Skin of body (tissue), 2 donors: ENCODE results near the gene ANKS3. TPM values are rescaled to one million over a fixed set of nuclear protein-coding genes. Genes with fewer than 3 reads are reported as not detected.

Experiments
- DNase-seq: peaks from one replicate; lab custom pipeline; 2025; lab: John Stamatoyannopoulos, UW
- total RNA-seq: library from RNA; depleted of rRNA; stranded (reverse); fragments of >200 nt; gene quantifications from one replicate; pipeline ENCODE4 v1.2.3, GENCODE V29; 2014

Gene ANKS3
- total RNA-seq, 1 donor from 2014 or later: 16.9 TPM

GRCh38 chr16:4696172-4696904, 37.7 kb downstream of the ANKS3 start:
- no peak for DNase-seq

- DNase-seq: no peak
Measured at GRCh38 chr16:4695473-4696171, 38.4 kb downstream of the ANKS3 start.

- DNase-seq: no peak
Measured at GRCh38 chr16:4694642-4695451, 39.2 kb downstream of the ANKS3 start.

DNA sequence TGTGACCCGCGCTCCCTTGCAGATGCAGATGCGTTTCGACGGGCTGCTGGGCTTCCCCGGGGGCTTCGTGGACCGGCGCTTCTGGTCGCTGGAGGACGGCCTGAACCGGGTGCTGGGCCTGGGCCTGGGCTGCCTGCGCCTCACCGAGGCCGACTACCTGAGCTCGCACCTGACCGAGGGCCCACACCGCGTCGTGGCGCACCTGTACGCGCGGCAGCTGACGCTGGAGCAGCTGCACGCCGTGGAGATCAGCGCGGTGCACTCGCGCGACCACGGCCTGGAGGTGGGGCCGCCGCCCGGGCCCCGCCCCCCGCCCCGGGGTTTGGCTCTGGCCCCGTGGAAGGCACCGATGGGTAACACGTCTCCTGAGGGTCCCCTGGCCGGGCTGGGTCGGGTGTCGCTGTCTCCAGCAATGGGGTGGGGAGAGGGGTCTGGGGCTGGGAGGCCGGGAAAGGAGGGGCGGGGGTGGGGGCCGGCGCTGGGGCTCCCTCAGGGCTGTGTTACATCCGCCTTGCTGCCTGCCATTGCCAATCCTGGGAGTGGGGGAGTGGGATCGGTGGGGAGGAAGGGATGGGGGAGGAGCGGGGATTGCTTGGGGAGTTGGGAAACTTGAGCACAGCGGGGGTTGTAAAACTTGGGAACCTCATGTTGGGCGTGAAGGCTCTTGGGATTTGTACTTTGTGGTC, 40.0 kb downstream of the ANKS3 start:
- peak; percentile 36 for DNase-seq

- DNase-seq: peak; percentile 92
Measured at GRCh38 chr16:4693296-4693955, 40.6 kb downstream of the ANKS3 start, which contains the start of gene NUDT16L1. NUDT16L1 (plus strand) TSS chr16:4693562; CDS start chr16:4693727, 165 bp downstream.

DNA sequence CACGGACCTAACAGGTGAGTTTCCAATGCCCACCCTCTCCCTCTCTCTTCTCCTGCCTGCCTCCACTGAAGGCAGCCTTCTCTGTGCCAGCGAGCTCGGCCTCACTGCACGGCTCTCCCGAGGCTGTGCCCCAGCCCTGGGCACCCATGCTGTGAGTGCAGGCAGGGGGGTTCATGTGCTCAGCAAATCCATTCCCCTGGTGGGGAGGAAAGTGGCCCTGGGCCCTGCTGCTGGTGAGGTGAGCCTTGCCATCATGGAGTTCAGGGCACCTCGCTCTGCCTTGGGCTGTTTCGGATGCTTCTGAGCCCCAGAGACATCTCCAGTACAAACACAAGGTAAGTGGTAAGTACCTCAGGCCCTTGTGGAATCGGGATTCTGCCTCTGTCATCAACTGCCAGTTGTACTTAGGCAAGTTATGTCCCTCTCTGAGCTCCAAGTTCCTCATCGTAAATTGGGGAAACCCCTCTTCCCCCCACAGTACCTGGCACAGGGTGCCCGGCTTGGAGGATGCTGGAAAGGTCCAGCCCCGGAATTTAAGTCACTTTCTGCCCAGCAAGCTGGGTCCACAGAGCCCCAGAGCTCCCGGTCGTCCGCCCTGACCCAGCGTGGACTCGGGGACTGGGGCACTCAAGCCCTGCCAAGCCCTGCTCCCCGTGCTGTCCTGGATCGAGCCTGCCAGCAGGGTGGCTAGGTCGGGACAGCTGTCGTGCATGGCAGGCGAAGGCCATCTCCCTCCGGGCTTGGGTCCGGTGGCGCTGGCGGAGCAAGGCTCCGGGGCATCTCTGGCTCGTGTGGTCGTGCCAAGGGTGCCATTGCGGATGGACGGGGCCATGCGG, 41.4 kb downstream of the ANKS3 start:
- DNase-seq: no peak

- no peak for DNase-seq
Measured at GRCh38 chr16:4691666-4692412, 42.2 kb downstream of the ANKS3 start.

DNA sequence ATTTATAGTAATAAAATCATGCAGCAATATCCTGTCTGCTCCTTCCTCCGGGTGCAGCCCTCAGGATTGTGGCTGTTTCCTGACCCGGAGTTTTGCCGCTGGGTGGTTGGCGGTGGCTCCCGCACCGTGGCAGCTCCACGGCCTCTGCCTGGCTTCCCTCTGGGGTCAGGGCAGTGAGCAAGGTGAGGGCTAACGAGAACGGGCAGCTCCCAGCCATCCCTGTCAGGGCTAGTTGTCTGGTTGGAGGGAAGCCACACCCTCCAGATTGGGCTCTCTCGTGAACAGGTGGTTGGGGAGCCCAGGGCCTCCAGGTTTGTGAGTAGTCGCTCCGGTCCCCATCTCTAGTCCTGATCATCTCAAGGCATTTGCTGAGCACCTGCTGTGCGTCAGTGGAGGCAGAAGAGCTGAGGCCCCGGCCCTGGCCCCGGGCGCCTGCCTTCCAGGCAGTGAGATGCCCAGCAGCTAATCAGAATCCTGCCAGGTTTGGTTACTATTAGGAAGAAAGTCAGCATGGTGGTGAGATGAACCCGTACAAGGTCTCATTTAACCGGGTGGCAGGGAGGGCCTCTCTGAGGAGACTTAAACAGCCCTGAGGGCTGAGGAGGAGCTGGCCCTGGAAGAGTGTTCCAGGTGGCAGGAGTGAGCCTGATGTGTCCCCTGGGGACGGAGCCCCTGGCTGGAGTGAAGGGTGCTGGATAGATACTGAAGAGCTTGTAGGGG, 43.0 kb downstream of the ANKS3 start:
- no peak for DNase-seq

DNA sequence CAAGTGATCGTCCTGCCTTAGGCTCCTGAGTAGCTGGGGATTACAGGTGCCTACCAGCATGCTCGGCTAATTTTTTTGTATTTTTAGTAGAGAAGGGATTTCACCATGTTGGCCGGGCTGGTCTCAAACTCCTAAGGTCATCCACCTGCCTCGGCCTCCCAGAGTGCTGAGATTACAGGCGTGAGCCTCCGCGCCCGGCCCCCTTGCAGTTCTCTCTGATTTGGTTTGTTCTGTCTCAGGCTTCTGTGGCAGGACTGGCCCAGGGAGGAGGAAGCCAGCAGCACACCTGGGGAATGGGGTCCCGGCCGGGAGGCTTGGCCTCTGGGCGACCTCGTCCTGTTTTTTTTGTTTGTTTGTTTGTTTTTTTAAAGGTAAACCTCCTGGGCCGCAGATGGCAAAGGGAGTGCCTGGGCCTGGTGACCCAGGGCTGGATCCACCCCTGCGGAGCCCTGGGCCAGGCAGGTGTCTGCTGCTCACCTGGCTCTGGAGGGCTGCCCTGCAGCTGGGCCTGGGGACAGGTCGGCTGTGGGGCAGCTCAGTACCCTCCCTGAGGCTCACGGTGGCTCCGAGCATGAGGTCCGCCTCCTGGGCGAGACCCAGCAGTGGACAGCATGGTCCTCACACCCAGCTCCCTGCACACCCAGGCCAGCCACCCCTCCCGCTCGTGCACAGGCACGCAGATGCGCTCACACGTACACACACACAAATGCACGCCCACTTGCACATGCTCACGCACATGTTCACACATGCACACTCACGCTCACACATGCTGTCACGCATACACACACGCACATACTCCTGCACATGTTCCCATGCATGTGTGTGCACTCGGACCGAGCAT, 44.0 kb downstream of the ANKS3 start:
- DNase-seq: no peak

- DNase-seq: no peak
Measured at GRCh38 chr16:4689091-4689671, 44.9 kb downstream of the ANKS3 start.

DNA sequence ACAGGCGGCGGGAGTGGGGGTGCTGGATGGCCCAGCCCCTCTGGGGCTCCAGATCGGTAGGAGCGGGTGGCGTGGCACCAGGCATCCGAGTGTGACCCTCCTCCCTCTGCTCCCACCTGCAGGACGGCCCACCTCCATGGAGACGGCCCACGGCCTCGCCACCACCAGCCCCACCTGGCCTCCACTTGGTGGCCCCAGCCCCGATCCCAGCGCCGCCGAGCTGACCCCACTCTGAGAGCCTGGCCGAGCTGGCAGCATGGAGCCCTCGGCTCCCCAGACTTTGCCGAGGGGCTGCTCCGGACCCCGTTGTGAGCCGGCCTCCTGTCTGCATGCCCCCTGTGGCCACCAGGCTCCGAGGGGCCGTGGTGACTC, 45.4 kb downstream of the ANKS3 start:
- no peak for DNase-seq

DNA sequence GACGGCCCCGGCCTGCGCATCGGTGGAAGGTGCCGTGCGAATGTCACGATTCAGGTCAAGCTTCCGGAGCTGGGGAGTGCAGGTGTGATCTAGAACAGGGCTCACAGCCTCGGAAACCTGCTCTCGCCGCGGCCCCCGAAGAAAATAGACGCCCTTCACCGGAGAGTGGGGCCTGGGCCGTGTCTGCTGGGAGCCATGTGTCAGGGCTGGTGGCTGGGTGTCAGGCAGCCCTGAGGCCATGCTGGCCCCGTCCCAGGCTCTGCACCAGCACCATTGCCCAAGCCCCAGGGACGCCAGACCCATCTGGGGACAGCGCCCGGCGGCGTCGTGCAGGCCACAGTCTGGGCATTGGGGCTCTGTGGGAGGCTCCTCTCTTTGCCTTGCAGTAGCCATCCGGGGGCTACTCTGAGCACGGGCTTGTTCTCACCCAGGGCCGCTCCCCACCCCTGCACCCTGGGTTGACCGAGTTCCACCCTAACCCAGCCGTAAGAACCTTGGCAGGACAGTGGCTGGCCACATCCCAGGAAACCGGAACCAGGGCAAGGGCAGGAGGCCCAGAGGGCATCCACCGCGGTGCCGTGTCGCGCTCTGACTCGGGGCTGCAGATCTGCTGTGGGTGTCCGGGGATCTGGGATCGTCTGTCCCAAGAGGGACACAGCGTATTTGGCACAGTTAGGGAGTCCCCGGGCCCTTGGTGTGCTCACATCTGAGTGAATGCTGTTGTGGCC, 46.0 kb downstream of the ANKS3 start:
- no peak for DNase-seq

DNA sequence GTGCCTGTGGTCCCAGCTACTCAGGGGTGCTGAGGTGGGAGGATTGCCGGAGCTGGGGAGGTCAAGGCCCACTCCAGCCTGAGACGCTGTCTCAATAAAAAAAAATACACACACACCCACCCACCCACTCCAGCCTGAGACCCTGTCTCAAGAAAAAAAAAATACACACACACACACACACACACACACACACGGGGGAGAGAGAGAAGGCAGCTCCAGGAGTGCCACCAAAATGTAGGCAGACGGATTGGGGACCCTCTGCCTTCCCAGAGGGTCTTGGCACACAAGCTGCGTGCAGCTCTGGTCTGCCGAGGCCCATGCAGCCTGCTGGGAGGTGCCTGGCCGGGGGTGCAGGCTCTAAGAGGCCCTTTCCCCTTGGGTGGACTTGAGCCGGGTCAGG, 46.7 kb downstream of the ANKS3 start:
- DNase-seq: no peak

- no peak for DNase-seq
Measured at GRCh38 chr16:4686497-4687210, 47.4 kb downstream of the ANKS3 start.

GRCh38 chr16:4685776-4686496, 48.1 kb downstream of the ANKS3 start:
- DNase-seq: no peak
